Vagina (tissue), 2 donors: ENCODE measurements around the gene PACRG. TPM values are rescaled to one million over a fixed set of nuclear protein-coding genes. Genes with fewer than 3 reads are reported as not detected.

Experiments used
- DNase-seq, 2 donors: peaks; one replicate each; pipeline ENCODE4 v3.0.0-alpha.2; 2017; ENCODE audit errors: extremely low spot score in 2 of 2
- H3K27ac ChIP-seq: fragments of 200-600 bp; sonication (generic); one replicate; pipeline ENCODE4 v1.5.1; 2019
- H3K27me3 ChIP-seq: fragments of 200-600 bp; sonication (generic); one replicate; pipeline ENCODE4 v1.5.1; 2019
- H3K36me3 ChIP-seq, 2 donors: fragments of 200-600 bp; sonication (generic); one replicate each; pipeline ENCODE4 v1.5.1; 2017 to 2019
- H3K4me1 ChIP-seq: fragments of 200-600 bp; sonication (generic); one replicate; pipeline ENCODE4 v1.5.1; 2019
- H3K4me3 ChIP-seq, 2 donors: fragments of 200-600 bp; sonication (generic); 1 replicate in 1 of 2; 2 replicates in 1 of 2; pipeline ENCODE4 v1.5.1; 2016 to 2019
- H3K9me3 ChIP-seq: fragments of 200-600 bp; sonication (generic); one replicate; pipeline ENCODE4 v1.5.1; 2019
- POLR2A ChIP-seq, 2 donors: fragments of 450-650 bp; IDR thresholded peaks; one replicate each; pipeline ENCODE4 v1.6.1; 2017; ENCODE audit warnings: antibody characterized with exemption in 2 of 2, mild to moderate bottlenecking in 2 of 2, moderate library complexity in 2 of 2
- POLR2AphosphoS5 ChIP-seq, 2 donors: sonication (generic); formaldehyde crosslinking; IDR thresholded peaks; one replicate each; pipeline ENCODE4 v1.9.0; 2017; ENCODE audit warnings: antibody characterized with exemption in 2 of 2, mild to moderate bottlenecking in 2 of 2, low read depth in 1 of 2; ENCODE audit not compliant: insufficient read depth in 1 of 2
- intact Hi-C: fragments of 100-400 bp; cut with DNase I; formaldehyde crosslinking; loops from one replicate; pipeline ENCODE4 v1.15.1; 2023
- total RNA-seq: library from RNA; depleted of rRNA; stranded (reverse); fragments of >200 nt; gene quantifications from one replicate; pipeline ENCODE4 v1.2.3, GENCODE V29; 2016
- TF ChIP-seq, protein P1 (sequence below), 3 experiments: fragments of 450-650 bp in 2 of 3; fragments of 200-600 bp in 1 of 3; sonication (generic) in 1 of 3; IDR thresholded peaks; one replicate each; pipeline ENCODE4 v1.5.1; 2017 to 2019; ENCODE audit warnings: antibody characterized with exemption in 3 of 3, mild to moderate bottlenecking in 2 of 3, moderate library complexity in 2 of 3

The PACRG gene
- total RNA-seq, 1 donor from 2014 or later: not detected

DNA sequence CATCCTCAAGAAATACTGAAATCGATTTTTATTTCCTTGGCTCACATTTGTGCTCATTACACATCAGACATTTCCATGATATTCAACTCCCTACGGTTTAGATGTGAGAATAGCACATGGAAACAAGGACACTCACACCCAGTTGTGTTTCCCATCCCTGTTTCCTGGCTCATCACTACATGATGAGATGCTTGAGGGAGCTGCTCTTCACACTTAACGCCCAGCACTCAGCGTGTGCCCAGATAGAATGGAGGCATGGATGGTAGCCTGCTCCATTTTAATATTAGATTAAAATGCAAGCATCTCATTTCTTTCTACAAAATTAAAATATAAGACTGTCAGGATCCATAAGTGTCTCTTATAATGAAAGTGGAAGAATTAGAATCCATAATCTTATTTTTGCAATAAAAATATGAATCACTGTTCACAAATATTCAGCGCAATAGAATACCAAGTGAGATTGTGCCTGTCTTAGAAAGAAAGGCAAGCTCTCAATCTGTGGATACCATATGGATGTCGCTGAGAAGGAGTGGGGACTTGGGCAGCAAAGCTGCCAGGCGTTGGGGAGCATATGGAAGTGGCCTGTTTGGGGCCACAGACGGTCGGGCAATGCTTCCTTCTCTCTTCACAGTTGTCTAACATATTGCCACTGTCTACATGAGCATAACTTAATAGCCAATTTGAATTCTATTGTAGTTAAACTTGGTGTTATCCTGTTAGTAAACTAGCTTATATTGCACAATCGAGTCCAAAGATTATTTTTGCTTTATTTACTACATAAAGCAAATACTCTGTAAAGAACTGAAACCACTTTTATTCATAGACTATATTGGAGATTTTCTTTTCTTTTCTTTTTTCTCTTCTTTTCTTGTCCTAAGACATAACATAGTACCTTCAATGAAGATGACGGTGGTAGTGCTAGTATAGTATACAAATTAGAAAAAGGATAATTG, 479.9 kb downstream of the PACRG start:
- Histone ChIP-seq H3K27ac (no peak overlapping the region), H3K27me3 (no peaks in the 10 kb centered on the region), H3K4me3 (no peak overlapping the region), H3K4me1 (no peaks in the 10 kb centered on the region), H3K9me3 (no peaks in the 10 kb centered on the region), H3K36me3 (no peaks in the 10 kb centered on the region)
- intact Hi-C loops: no loop called here
- TF ChIP-seq POLR2A (IDR thresholded peaks at IDR 0.05): no peak
- TF ChIP-seq, protein P1, sequence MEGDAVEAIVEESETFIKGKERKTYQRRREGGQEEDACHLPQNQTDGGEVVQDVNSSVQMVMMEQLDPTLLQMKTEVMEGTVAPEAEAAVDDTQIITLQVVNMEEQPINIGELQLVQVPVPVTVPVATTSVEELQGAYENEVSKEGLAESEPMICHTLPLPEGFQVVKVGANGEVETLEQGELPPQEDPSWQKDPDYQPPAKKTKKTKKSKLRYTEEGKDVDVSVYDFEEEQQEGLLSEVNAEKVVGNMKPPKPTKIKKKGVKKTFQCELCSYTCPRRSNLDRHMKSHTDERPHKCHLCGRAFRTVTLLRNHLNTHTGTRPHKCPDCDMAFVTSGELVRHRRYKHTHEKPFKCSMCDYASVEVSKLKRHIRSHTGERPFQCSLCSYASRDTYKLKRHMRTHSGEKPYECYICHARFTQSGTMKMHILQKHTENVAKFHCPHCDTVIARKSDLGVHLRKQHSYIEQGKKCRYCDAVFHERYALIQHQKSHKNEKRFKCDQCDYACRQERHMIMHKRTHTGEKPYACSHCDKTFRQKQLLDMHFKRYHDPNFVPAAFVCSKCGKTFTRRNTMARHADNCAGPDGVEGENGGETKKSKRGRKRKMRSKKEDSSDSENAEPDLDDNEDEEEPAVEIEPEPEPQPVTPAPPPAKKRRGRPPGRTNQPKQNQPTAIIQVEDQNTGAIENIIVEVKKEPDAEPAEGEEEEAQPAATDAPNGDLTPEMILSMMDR (IDR thresholded peaks at IDR 0.05): no peak
- no peak for TF ChIP-seq POLR2AphosphoS5 (IDR thresholded peaks at IDR 0.05; ENCODE audit: insufficient read depth in 1 of 2, low read depth in 1 of 2)
- no peak for DNase-seq

DNA sequence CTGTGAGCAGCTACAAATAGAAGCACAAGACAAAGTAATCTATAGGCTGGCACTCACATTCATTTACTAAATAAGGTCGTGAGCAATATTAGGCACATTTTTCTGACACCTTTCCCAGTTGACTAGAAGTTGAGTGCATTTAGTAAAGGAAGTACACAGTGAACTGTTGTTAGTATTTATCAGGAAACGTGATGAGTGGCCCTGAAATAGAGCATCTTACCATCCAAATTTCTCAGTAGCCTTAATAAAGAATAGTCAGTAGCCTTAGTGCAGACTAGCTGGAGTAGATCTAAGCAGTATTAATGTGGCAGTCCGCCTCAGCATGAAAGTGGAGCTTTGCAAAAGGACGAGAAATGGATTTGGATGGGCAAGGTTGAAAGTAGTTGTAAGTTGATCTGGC, 481.2 kb downstream of the PACRG start:
- TF ChIP-seq POLR2A (IDR thresholded peaks at IDR 0.05) (no peak), POLR2AphosphoS5 (IDR thresholded peaks at IDR 0.05; ENCODE audit: insufficient read depth in 1 of 2, low read depth in 1 of 2) (no peak)
- TF ChIP-seq, protein P1 (IDR thresholded peaks at IDR 0.05): no peak
- H3K4me3 ChIP-seq: no peak overlapping the region
- no peak overlapping the region for H3K27ac ChIP-seq
- intact Hi-C loops: no loop called here
- H3K4me1 ChIP-seq: no peaks in the 10 kb centered on the region
- H3K27me3 ChIP-seq: no peaks in the 10 kb centered on the region
- no peaks in the 10 kb centered on the region for H3K36me3 ChIP-seq
- no peak for DNase-seq
- H3K9me3 ChIP-seq: no peaks in the 10 kb centered on the region

DNA sequence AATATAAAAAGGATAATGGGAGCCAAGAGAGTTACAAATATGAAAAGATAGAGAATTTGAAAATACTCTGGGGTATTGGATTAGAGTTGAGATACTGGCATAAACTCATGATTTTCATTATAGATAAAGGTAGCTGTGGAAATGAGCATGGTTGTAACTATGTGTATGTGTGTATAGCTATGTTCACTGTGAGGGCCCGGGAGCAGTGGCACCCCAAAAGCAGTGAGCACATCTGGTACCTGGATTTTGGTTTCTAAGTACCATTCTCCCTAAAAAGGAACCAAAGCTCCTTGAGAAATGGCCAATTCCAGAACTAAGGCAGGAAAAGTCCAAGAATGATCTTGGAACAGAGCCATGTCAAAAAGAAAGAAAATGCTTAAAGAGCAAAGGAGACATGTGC, 484.3 kb downstream of the PACRG start:
- intact Hi-C loops: no loop called here

DNA sequence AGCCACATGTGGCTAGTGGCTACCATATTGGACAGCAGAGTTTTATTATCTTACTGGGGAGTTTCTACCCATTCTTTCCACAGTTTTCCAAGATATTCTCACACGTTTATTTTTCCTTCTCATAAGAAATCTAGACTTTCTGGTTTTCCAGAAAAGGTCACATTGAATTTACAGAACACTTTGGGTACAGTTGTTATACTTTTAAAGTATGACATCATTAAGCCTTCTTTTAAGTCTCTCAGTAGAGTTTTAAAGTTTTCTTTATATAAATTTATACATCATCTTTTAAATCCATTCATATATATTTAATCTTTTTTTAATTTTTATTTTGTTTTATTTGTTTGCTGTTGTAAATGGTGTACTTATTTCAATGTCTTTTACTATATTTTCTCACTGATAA, 486.5 kb downstream of the PACRG start:
- Histone ChIP-seq H3K9me3 (no peaks in the 10 kb centered on the region), H3K27me3 (no peaks in the 10 kb centered on the region), H3K4me3 (no peak overlapping the region), H3K4me1 (no peaks in the 10 kb centered on the region), H3K36me3 (no peaks in the 10 kb centered on the region), H3K27ac (no peak overlapping the region)
- DNase-seq: no peak
- intact Hi-C loops: no loop called here
- TF ChIP-seq POLR2A (IDR thresholded peaks at IDR 0.05): no peak
- TF ChIP-seq, protein P1 (IDR thresholded peaks at IDR 0.05): no peak
- no peak for TF ChIP-seq POLR2AphosphoS5 (IDR thresholded peaks at IDR 0.05; ENCODE audit: insufficient read depth in 1 of 2, low read depth in 1 of 2)

More for the DNA sequence above, 484.3 kb downstream of the PACRG start:
- Histone ChIP-seq H3K27ac (no peak overlapping the region), H3K9me3 (no peaks in the 10 kb centered on the region), H3K27me3 (no peaks in the 10 kb centered on the region), H3K4me1 (no peaks in the 10 kb centered on the region), H3K36me3 (no peaks in the 10 kb centered on the region), H3K4me3 (no peak overlapping the region)
- TF ChIP-seq POLR2A (IDR thresholded peaks at IDR 0.05) (no peak), POLR2AphosphoS5 (IDR thresholded peaks at IDR 0.05; ENCODE audit: insufficient read depth in 1 of 2, low read depth in 1 of 2) (no peak)
- TF ChIP-seq, protein P1 (IDR thresholded peaks at IDR 0.05): no peak
- no peak for DNase-seq

DNA sequence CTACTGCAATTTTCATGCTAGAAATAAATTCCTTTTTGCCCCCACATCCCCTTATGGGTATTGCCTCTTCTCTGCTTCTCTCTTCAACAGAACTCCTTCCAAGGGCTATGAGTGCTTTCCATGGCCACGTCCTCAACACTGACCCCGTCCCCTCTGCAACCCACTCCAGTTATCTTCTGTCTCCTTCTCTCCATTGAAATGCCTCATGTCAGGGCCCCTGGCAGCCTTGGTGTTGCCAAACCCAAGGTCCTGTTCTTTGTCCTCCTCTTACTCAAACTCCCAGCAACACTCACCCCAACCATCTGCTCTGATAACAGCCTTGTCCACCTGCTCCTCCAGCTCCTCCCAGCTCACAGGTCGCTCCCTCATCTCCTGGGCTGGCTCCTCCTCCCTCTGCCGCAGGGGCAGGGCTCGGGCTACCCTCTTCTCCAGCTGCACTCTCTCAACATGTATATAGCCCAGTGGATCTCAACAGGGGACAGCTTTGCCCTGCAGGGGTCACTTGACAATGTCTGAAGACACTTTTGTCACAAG, 490.7 kb downstream of the PACRG start:
- intact Hi-C loops: no loop called here
- H3K9me3 ChIP-seq: no peaks in the 10 kb centered on the region
- TF ChIP-seq POLR2AphosphoS5 (IDR thresholded peaks at IDR 0.05; ENCODE audit: insufficient read depth in 1 of 2, low read depth in 1 of 2): no peak
- TF ChIP-seq, protein P1 (IDR thresholded peaks at IDR 0.05): no peak
- no peak for TF ChIP-seq POLR2A (IDR thresholded peaks at IDR 0.05)
- H3K36me3 ChIP-seq: no peaks in the 10 kb centered on the region
- no peaks in the 10 kb centered on the region for H3K27me3 ChIP-seq
- H3K4me3 ChIP-seq: no peak overlapping the region
- no peak overlapping the region for H3K27ac ChIP-seq
- H3K4me1 ChIP-seq: no peaks in the 10 kb centered on the region
- no peak for DNase-seq
